ENCODE results near the gene MRTFA. TPM values are rescaled to one million over a fixed set of nuclear protein-coding genes. Genes with fewer than 3 reads are reported as not detected.
A peak's percentile ranks its signal among the peaks of the same experiment; 100 is the strongest.

Gene MRTFA
- total RNA-seq, 2 experiments from 2014 or later: 47.7 to 66.9 TPM

GRCh38 chr22:40637183-40638150 lies 948 bp upstream of the MRTFA start:
- TF ChIP-seq EZH2phosphoT487 (IDR thresholded peaks at IDR 0.05; ENCODE audit: borderline replicate concordance, low read depth, low read length): no peak
- no peak for TF ChIP-seq CTCF (conservative IDR thresholded peaks at IDR 0.05; ENCODE audit: low read length)
- no peaks in the 10 kb centered on the region for H3K9me3 ChIP-seq (ENCODE audit: low read length)
- DNase-seq (ENCODE audit: low spot score): peak; percentile 43
- peak overlapping the region; percentile 83 for H3K4me3 ChIP-seq (ENCODE audit: low read depth, low read length, poor library complexity, severe bottlenecking)
- peaks cover 35% of the 10 kb centered on the region for H3K79me2 ChIP-seq (ENCODE audit: insufficient read depth, low read depth, low read length)
- BruUV-seq (replicated peaks): no TSS peak
- ChIA-PET POLR2A (interaction anchor here (0.5 to 1.7 kb wide), 6 partner anchors 10 to 335 kb away, joined by 3 to 5 read pairs (median 3); no protein-coding TSS in a partner anchor), CTCF (ENCODE audit: unreplicated experiment) (interaction anchor here (1.4 kb wide), 1 partner anchor 8 kb away, joined by 6 read pairs; no protein-coding TSS in a partner anchor)
- intact Hi-C loops (cut with micrococcal nuclease; ENCODE audit: unreplicated experiment): loop anchor here (2.0 to 5.0 kb wide), 4 partner anchors 45 to 223 kb away; no protein-coding TSS in a partner anchor
- H3K4me1 ChIP-seq (ENCODE audit: insufficient read depth, low read length, poor library complexity, severe bottlenecking): peaks cover 17% of the 10 kb centered on the region
- H4K20me1 ChIP-seq (ENCODE audit: insufficient read depth, low read length): 0 out of 2 replicates have a peak, but pooled peaks cover 5% of the 10 kb centered on the region
- no peaks in the 10 kb centered on the region for H3K9me2 ChIP-seq (ENCODE audit: insufficient read depth, low read length)
- no peaks in the 10 kb centered on the region for H3K36me3 ChIP-seq (ENCODE audit: insufficient read depth, low read length)
- peak overlapping the region; percentile 35 for H3K27ac ChIP-seq (ENCODE audit: low read depth, low read length, poor library complexity, severe bottlenecking)
- H2AFZ ChIP-seq (ENCODE audit: low read length): peak overlapping the region; percentile 96
- peak overlapping the region; percentile 88 for H3K4me2 ChIP-seq (ENCODE audit: low read length)

DNA sequence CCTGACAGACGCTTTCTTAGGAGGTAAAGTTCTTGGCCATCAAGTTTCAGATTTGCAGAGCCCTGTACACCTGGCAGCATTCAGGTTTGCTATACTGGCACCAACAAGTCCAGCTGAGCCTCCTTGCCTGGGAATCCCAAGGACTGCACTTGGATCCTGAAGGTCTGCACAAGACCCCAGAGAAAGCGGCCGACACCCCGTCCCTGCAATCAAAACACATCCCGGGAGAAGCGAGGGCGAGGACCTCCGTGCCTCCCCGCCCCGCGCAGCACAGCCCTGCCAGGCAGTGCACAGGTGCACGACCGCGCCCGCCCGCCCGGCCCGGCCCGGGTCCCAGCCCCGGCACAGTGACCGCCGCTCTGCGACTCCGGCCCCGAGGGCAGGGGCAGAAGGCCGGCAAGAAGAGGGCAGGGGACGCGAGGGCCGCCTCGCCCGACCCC lies 559 bp downstream of the MRTFA start:
- DNase-seq (ENCODE audit: low spot score): peak; percentile 45
- peaks cover 21% of the 10 kb centered on the region for H3K4me1 ChIP-seq (ENCODE audit: insufficient read depth, low read length, poor library complexity, severe bottlenecking)
- ChIA-PET POLR2A (interaction anchor here (1.0 kb wide), 1 partner anchor 42 kb away, joined by 3 read pairs; no protein-coding TSS in a partner anchor), CTCF (ENCODE audit: unreplicated experiment) (no interaction called here)
- H3K4me3 ChIP-seq (ENCODE audit: low read depth, low read length, poor library complexity, severe bottlenecking): peak overlapping the region; percentile 83
- no peaks in the 10 kb centered on the region for H3K36me3 ChIP-seq (ENCODE audit: insufficient read depth, low read length)
- intact Hi-C loops (cut with micrococcal nuclease; ENCODE audit: unreplicated experiment): loop anchor here (2.0 to 5.0 kb wide), 4 partner anchors 44 to 221 kb away; no protein-coding TSS in a partner anchor
- TF ChIP-seq CTCF (conservative IDR thresholded peaks at IDR 0.05; ENCODE audit: low read length) (no peak), EZH2phosphoT487 (IDR thresholded peaks at IDR 0.05; ENCODE audit: borderline replicate concordance, low read depth, low read length) (no peak)
- no peak overlapping the region for H3K27ac ChIP-seq (ENCODE audit: low read depth, low read length, poor library complexity, severe bottlenecking)
- 0 out of 2 replicates have a peak, but pooled peaks cover 5% of the 10 kb centered on the region for H4K20me1 ChIP-seq (ENCODE audit: insufficient read depth, low read length)
- peaks cover 49% of the 10 kb centered on the region for H3K79me2 ChIP-seq (ENCODE audit: insufficient read depth, low read depth, low read length)
- BruUV-seq (replicated peaks): no TSS peak
- no peaks in the 10 kb centered on the region for H3K9me3 ChIP-seq (ENCODE audit: low read length)
- no peaks in the 10 kb centered on the region for H3K9me2 ChIP-seq (ENCODE audit: insufficient read depth, low read length)
- H2AFZ ChIP-seq (ENCODE audit: low read length): 0 out of 2 replicates have a peak overlapping the region, but pooled peaks have one; percentile 44
- peak overlapping the region; percentile 82 for H3K4me2 ChIP-seq (ENCODE audit: low read length)
